ENCODE results near the gene SPACA1.

SPACA1 gene

DNA sequence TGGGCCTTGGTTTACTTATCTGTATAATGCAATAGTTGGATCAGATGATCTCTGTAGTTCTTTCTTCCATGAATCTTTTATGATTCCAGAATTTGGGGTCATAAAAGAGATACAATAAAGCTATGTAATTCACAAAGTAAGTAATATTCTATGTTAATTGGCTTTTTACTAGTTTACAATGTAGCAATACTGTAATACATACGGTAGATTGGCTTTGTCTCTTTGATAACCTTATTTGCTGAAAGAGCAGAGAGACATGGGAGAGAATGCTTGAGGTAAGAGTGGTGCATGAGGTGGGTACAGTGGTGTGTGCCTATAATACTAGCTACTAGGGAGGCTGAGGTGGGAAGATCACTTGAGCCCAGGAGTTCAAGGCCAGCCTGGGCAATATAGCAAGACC is 14.7 kb downstream of the SPACA1 start:
- TF ChIP-seq POLR2AphosphoS5 (IDR thresholded peaks at IDR 0.05; ENCODE audit: low read depth, low read length), result no peak
- TF ChIP-seq, protein P1, sequence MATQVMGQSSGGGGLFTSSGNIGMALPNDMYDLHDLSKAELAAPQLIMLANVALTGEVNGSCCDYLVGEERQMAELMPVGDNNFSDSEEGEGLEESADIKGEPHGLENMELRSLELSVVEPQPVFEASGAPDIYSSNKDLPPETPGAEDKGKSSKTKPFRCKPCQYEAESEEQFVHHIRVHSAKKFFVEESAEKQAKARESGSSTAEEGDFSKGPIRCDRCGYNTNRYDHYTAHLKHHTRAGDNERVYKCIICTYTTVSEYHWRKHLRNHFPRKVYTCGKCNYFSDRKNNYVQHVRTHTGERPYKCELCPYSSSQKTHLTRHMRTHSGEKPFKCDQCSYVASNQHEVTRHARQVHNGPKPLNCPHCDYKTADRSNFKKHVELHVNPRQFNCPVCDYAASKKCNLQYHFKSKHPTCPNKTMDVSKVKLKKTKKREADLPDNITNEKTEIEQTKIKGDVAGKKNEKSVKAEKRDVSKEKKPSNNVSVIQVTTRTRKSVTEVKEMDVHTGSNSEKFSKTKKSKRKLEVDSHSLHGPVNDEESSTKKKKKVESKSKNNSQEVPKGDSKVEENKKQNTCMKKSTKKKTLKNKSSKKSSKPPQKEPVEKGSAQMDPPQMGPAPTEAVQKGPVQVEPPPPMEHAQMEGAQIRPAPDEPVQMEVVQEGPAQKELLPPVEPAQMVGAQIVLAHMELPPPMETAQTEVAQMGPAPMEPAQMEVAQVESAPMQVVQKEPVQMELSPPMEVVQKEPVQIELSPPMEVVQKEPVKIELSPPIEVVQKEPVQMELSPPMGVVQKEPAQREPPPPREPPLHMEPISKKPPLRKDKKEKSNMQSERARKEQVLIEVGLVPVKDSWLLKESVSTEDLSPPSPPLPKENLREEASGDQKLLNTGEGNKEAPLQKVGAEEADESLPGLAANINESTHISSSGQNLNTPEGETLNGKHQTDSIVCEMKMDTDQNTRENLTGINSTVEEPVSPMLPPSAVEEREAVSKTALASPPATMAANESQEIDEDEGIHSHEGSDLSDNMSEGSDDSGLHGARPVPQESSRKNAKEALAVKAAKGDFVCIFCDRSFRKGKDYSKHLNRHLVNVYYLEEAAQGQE (IDR thresholded peaks at IDR 0.05; ENCODE audit: insufficient read depth in 1 of 2, low read depth in 2 of 2, low read length in 2 of 2), result no peak

DNA sequence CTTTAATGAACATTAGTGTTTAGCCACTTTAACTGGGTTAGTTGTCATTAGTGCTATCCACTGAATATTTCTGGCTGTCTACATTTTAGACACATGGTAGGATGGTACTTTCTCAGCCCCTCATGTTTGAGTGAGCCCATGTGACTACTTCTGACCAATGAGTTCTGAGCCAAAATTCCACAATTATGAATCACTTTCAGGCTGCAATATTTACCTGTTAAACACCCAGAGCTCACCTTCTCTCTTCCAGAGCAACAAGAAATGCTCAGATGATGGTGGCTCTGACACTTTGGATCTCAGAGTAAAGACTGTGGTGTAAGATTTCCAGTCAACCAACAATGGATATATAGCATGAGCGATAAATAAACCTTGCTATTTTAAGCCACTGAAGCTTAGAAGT is 24.8 kb downstream of the SPACA1 start:
- TF ChIP-seq SIN3A (IDR thresholded peaks at IDR 0.05; ENCODE audit: borderline replicate concordance, insufficient read depth, low read length), result no peak
- no peak for TF ChIP-seq TAF1 (IDR thresholded peaks at IDR 0.05; ENCODE audit: borderline replicate concordance, insufficient read depth, low read length)
- TF ChIP-seq POLR2AphosphoS5 (IDR thresholded peaks at IDR 0.05; ENCODE audit: low read depth, low read length), result no peak
- no peak for TF ChIP-seq FOXP2 (optimal IDR thresholded peaks at IDR 0.05; ENCODE audit: borderline replicate concordance, extremely low read depth, extremely low read length, insufficient read depth)
- TF ChIP-seq, protein P1 (IDR thresholded peaks at IDR 0.05; ENCODE audit: insufficient read depth in 1 of 2, low read depth in 2 of 2, low read length in 2 of 2), result no peak

DNA sequence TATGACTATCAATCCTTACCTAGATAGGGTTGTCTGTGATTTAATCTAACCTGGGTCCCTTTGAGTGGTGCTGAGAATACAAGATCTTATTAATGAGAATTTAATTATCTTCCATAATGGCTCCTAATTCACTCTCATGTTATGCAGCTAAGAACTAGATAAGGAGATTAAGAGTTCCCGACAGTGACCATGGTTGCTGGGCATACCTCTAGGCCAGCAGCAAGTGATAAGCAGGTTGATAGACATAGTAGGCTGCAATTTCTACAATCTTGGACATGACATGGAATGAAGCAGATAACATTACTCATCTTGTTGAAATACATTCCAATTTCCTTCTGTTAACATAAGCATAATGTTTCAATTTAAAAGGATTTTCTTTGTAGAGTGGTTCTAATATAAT is 27.1 kb downstream of the SPACA1 start:
- TF ChIP-seq TAF1 (IDR thresholded peaks at IDR 0.05; ENCODE audit: borderline replicate concordance, insufficient read depth, low read length), result no peak
- TF ChIP-seq, protein P1 (IDR thresholded peaks at IDR 0.05; ENCODE audit: insufficient read depth in 1 of 2, low read depth in 2 of 2, low read length in 2 of 2), result no peak
- TF ChIP-seq POLR2AphosphoS5 (IDR thresholded peaks at IDR 0.05; ENCODE audit: low read depth, low read length), result no peak
- TF ChIP-seq SIN3A (IDR thresholded peaks at IDR 0.05; ENCODE audit: borderline replicate concordance, insufficient read depth, low read length), result no peak
- no peak for TF ChIP-seq FOXP2 (optimal IDR thresholded peaks at IDR 0.05; ENCODE audit: borderline replicate concordance, extremely low read depth, extremely low read length, insufficient read depth)

DNA sequence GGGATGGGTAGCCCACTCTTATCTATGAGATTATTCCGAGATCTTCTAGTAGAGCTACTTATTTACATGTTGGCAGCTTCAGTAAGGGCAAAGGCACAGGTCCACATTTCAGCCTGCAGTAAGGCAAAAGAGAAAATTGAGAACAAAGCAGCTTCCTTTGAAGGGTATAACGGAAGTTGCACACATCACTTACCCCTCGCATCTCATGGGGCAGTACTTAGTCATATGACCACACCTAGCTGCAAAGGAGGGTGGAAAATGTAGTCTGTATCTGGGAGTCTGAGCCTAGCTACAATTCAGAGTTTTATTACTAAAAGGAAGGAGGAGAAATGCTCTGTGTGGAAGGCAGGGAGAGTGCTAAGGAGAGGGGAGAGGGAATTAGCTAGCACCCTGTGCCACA is 29.7 kb downstream of the SPACA1 start:
- TF ChIP-seq POLR2AphosphoS5 (IDR thresholded peaks at IDR 0.05; ENCODE audit: low read depth, low read length), result no peak
- TF ChIP-seq, protein P1 (IDR thresholded peaks at IDR 0.05; ENCODE audit: insufficient read depth in 1 of 2, low read depth in 2 of 2, low read length in 2 of 2), result no peak
- no peak for TF ChIP-seq FOXP2 (optimal IDR thresholded peaks at IDR 0.05; ENCODE audit: borderline replicate concordance, extremely low read depth, extremely low read length, insufficient read depth)

DNA sequence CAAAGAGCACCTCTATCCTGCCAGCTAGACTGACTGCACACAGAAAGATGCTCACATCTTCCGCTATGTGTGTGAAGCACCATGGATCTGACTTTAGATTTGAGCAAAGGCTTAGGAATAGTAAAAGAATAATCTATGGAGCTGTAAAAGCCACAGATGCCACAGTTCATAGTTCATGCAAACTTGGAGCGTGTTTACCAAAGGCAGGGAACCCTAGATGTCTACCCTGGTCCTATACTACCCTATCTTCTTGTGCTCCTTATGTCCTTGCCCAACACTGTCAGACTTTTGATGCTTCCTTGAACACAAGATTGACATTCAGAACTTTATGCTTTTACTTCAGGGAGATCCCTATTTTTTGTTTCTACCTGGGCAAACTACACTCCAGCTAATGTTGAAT is 39.2 kb downstream of the SPACA1 start:
- TF ChIP-seq POLR2AphosphoS5 (IDR thresholded peaks at IDR 0.05; ENCODE audit: low read depth, low read length) (no peak), SIN3A (IDR thresholded peaks at IDR 0.05; ENCODE audit: borderline replicate concordance, insufficient read depth, low read length) (no peak), FOXP2 (optimal IDR thresholded peaks at IDR 0.05; ENCODE audit: borderline replicate concordance, extremely low read depth, extremely low read length, insufficient read depth) (no peak), TAF1 (IDR thresholded peaks at IDR 0.05; ENCODE audit: borderline replicate concordance, insufficient read depth, low read length) (no peak)
- TF ChIP-seq, protein P1 (IDR thresholded peaks at IDR 0.05; ENCODE audit: insufficient read depth in 1 of 2, low read depth in 2 of 2, low read length in 2 of 2), result no peak
